SK-N-SH (cell line): Measurements from ENCODE around the gene RYR3.

ENCODE experiments used
- CTCF ChIP-seq: fragments of 200-600 bp; sonication (generic); IDR thresholded peaks from 2 replicates; pipeline ENCODE4 v1.6.1; 2017; ENCODE audit warnings: antibody characterized with exemption, mild to moderate bottlenecking, moderate library complexity
- MEF2A ChIP-seq: IDR thresholded peaks from 2 replicates; pipeline ENCODE4 v1.4.0; 2012; ENCODE audit warnings: low read depth, borderline replicate concordance
- POLR2AphosphoS5 ChIP-seq: IDR thresholded peaks from 2 replicates; pipeline ENCODE4 v1.6.1; 2012; ENCODE audit warnings: low read depth, low read length
- RAD21 ChIP-seq: IDR thresholded peaks from 2 replicates; pipeline ENCODE4 v1.6.1; 2012; ENCODE audit warnings: mild to moderate bottlenecking, low read length
- SIN3A ChIP-seq: IDR thresholded peaks from 2 replicates; pipeline ENCODE4 v1.6.1; 2012; ENCODE audit warnings: low read depth, mild to moderate bottlenecking, low read length, moderate library complexity, borderline replicate concordance
- YY1 ChIP-seq: IDR thresholded peaks from 2 replicates; pipeline ENCODE4 v1.4.0; 2012; ENCODE audit warnings: low read depth, mild to moderate bottlenecking

- TF ChIP-seq CTCF (no peak), YY1 (no peak), RAD21 (no peak), SIN3A (no peak), MEF2A (no peak), POLR2AphosphoS5 (no peak)
Observed at GRCh38 chr15:33565094-33565493, 254.3 kb downstream of the RYR3 start.
